Pancreas (tissue), 10 donors: ENCODE results near the gene TRIAP1. TPM values are rescaled to one million over a fixed set of nuclear protein-coding genes. Genes with fewer than 3 reads are reported as not detected.

Experiments
- ATAC-seq, 4 donors: fragments of 200-7000 bp; cut with Tn5 transposase; one replicate each; pipeline versions ENCODE4 v1.8.0 to v1.9.1; 2020; ENCODE audit warnings: mild to moderate bottlenecking in 4 of 4, moderate library complexity in 4 of 4
- DNase-seq, 6 donors: peaks; one replicate each; pipeline ENCODE4 v3.0.0-alpha.2; 2020
- FAIRE-seq: peaks from 2 replicates; lab custom pipeline; 2012; peaks lifted over from hg19 to GRCh38; lab: Jason Lieb, UNC
- H3K27ac ChIP-seq, 4 donors: fragments of 200-600 bp; sonication (generic); 1 replicate in 3 of 4; 2 replicates in 1 of 4; pipeline versions ENCODE4 v1.5.0 to v1.8.0; 2020
- H3K27me3 ChIP-seq, 4 donors: fragments of 200-600 bp; one replicate each; pipeline ENCODE4 v1.8.0; 2021
- H3K36me3 ChIP-seq, 3 donors: fragments of 200-600 bp; sonication (generic) in 1 of 3; one replicate each; pipeline versions ENCODE4 v1.5.0 to v1.8.0; 2020 to 2021
- H3K4me1 ChIP-seq, 3 donors: fragments of 200-600 bp; one replicate each; pipeline ENCODE4 v1.8.0; 2021
- H3K4me3 ChIP-seq, 4 donors: fragments of 200-600 bp; sonication (generic) in 2 of 4; one replicate each; pipeline versions ENCODE4 v1.5.0 to v1.8.0; 2020 to 2021
- H3K9me3 ChIP-seq, 4 donors: fragments of 200-600 bp; one replicate each; pipeline ENCODE4 v1.8.0; 2021
- CTCF ChIP-seq, 4 donors: fragments of 200-600 bp; sonication (generic) in 3 of 4; IDR thresholded peaks; one replicate each; pipeline versions ENCODE4 v1.5.0 to v1.8.0; 2021; ENCODE audit warnings: antibody characterized with exemption in 4 of 4
- WGBS, 2 donors: extraction: QIAGEN DNeasy Blood & Tissue Kit; methylation state at CpG; one replicate each; pipeline ENCODE4 v1.1.7; 2013; 5-methylcytosine and 5-hydroxymethylcytosine counted together
- intact Hi-C, 3 donors: fragments of 100-400 bp; cut with DNase I; formaldehyde crosslinking; loops; one replicate each; pipeline versions ENCODE4 v1.11.1 to v1.14.2; 2022
- polyA plus RNA-seq, 2 donors: library from polyadenylated mRNA; stranded (reverse); fragments of 200-250 nt; gene quantifications; one replicate each; pipeline ENCODE4 v1.2.3, GENCODE V29; 2013
- total RNA-seq, 6 donors: library from RNA; stranded (reverse); fragmentation: NEBNext Ultra II Directional in 4 of 6; extraction: Animal tissue kit (Norgen Biotek cat#: 25700) in 4 of 6; gene quantifications; one replicate each; pipeline versions ENCODE4 v1.2.1 to v1.2.4, GENCODE V29; 2021 to 2023
- donor health status: healthy with polysubstance abuse.
- donor health status: DM: no; HTN: no; CAD: no; lungs with moderate emphysema.
- donor health status: DM: no; HTN: no; CAD: no.
- donor health status: control.
- donor health status: control.
- donor health status: Bipolar disorder and iron deficiency.
- donor health status: DM: yes; HTN: yes; CAD: no.
- donor health status: DM: no; HTN: no; CAD: no.
- donor health status: DM: no; HTN: no; CAD: no.
- donor health status: DM: yes; HTN: yes; CAD: no.

Gene TRIAP1
- total and polyA plus RNA-seq, 8 donors = 13.9 to 25.8 (median 16.3) TPM

- no peak for TF ChIP-seq CTCF (IDR thresholded peaks at IDR 0.05)
Observed at GRCh38 chr12:120422892-120423456, 23.2 kb downstream of the TRIAP1 start.

DNA sequence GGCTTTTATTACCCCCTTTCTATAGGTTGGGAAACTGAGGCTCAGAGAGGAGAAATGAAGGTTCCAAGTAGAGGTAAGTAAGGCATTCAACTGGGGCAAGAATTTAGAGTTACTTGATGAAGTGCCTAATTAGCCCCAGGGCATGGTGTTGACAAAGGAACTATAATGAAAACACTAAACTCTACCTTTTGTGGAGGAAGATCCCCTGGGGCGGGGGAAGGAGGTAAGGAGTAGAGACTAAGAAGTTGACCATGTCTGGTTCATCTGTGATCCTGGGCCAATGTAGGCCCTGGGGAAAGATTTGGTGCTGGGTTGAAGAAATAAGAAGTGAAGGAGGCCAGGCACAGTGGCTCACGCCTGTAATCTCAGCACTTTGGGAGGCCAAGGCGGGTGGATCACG lies 24.5 kb downstream of the TRIAP1 start:
- intact Hi-C loops = loop anchor here in 1 of 3 donors (10.0 kb wide), 1 partner anchor 57 kb away; the partner anchor contains the start of gene MSI1
- no peaks in the 10 kb centered on the region for H3K36me3 ChIP-seq
- WGBS, 2 donors = 79 to 94% methylated on average over 4 of the region's 4 CpGs
- H3K27me3 ChIP-seq = no peaks in the 10 kb centered on the region
- TF ChIP-seq CTCF (IDR thresholded peaks at IDR 0.05) = no peak
- no peak overlapping the region for H3K4me3 ChIP-seq
- no peaks in the 10 kb centered on the region for H3K9me3 ChIP-seq
- ATAC-seq (no peak), DNase-seq (no peak), FAIRE-seq (no peak)
- H3K4me1 ChIP-seq = no peaks in the 10 kb centered on the region
- no peak overlapping the region for H3K27ac ChIP-seq

More at GRCh38 chr12:120422892-120423456, 23.2 kb downstream of the TRIAP1 start:
- ATAC-seq (no peak), FAIRE-seq (no peak), DNase-seq (no peak)
- no peaks in the 10 kb centered on the region for H3K4me1 ChIP-seq
- H3K4me3 ChIP-seq = no peak overlapping the region
- H3K36me3 ChIP-seq = no peaks in the 10 kb centered on the region
- no peaks in the 10 kb centered on the region for H3K9me3 ChIP-seq
- H3K27me3 ChIP-seq = no peaks in the 10 kb centered on the region
- no peak overlapping the region for H3K27ac ChIP-seq
- intact Hi-C loops = loop anchor here in 1 of 3 donors (10.0 kb wide), 1 partner anchor 58 kb away; the partner anchor contains the start of gene MSI1
- 76 to 80% methylated on average over 7 of the region's 7 CpGs for WGBS, 2 donors

- no peak for TF ChIP-seq CTCF (IDR thresholded peaks at IDR 0.05)
- Histone ChIP-seq H3K27me3 (no peaks in the 10 kb centered on the region), H3K36me3 (no peaks in the 10 kb centered on the region), H3K9me3 (no peaks in the 10 kb centered on the region), H3K4me1 (peaks cover 5 to 10% (median 9%) of the 10 kb centered on the region in 3 donors), H3K4me3 (no peak overlapping the region), H3K27ac (no peak overlapping the region)
- ATAC-seq (no peak), FAIRE-seq (no peak), DNase-seq (no peak)
- intact Hi-C loops = no loop called here
- 93 to 96% methylated on average over 4 of the region's 4 CpGs for WGBS, 2 donors
Observed at GRCh38 chr12:120417917-120418580, 28.1 kb downstream of the TRIAP1 start.

GRCh38 chr12:120416490-120417216 lies 29.5 kb downstream of the TRIAP1 start:
- Histone ChIP-seq H3K4me3 (no peak overlapping the region), H3K36me3 (no peaks in the 10 kb centered on the region), H3K27ac (no peak overlapping the region), H3K4me1 (peaks cover 5 to 11% (median 9%) of the 10 kb centered on the region in 3 donors), H3K27me3 (no peaks in the 10 kb centered on the region), H3K9me3 (no peaks in the 10 kb centered on the region)
- WGBS, 2 donors = 84 to 86% methylated on average over 7 of the region's 7 CpGs
- no peak for TF ChIP-seq CTCF (IDR thresholded peaks at IDR 0.05)
- FAIRE-seq (no peak), DNase-seq (no peak), ATAC-seq (no peak)
- intact Hi-C loops = no loop called here
